Measurements from ENCODE around the gene USP26. TPM values are rescaled to one million over a fixed set of nuclear protein-coding genes. Genes with fewer than 3 reads are reported as not detected.

Gene USP26
- total RNA-seq, result not detected in 2 replicates

GRCh38 chrX:133097031-133097430 lies at the start of gene USP26:
USP26 (minus strand) TSS chrX:133097109; CDS start chrX:133028220, 68,889 bp downstream.

Other genes with a start within 250 kb of the USP26 start
- 0.43 TPM in 1 of 2 replicates, not detected in the other for gene HS6ST2, start 138.5 kb downstream of the USP26 start, total RNA-seq
- not detected in 2 replicates for gene TFDP3, start 121.2 kb upstream of the USP26 start, total RNA-seq